ENCODE data around the gene PDE4D. TPM values are rescaled to one million over a fixed set of nuclear protein-coding genes. Genes with fewer than 3 reads are reported as not detected.

Gene PDE4D
- total RNA-seq, 1 experiment from 2014 or later, result 3.6 TPM

- no peak for DNase-seq
- Histone ChIP-seq H3K4me1 (ENCODE audit: insufficient read depth, low read length) (no peaks in the 10 kb centered on the region), H3F3A (ENCODE audit: low read length, unreplicated experiment) (no peaks in the 10 kb centered on the region), H3K4me3 (ENCODE audit: low read length) (no peak overlapping the region), H3K79me2 (ENCODE audit: low read length) (no peaks in the 10 kb centered on the region), H2AFZ (ENCODE audit: low read length) (no peak overlapping the region), H3K4me2 (ENCODE audit: low read length) (no peak overlapping the region), H4K20me1 (ENCODE audit: low read length) (no peaks in the 10 kb centered on the region), H3K9me3 (ENCODE audit: low read length) (no peaks in the 10 kb centered on the region), H3K9ac (ENCODE audit: low read length) (no peak overlapping the region), H3K9me2 (replicated peaks; ENCODE audit: low read length) (no peaks in the 10 kb centered on the region), H3K27me3 (ENCODE audit: low read length) (no peaks in the 10 kb centered on the region), H3K27ac (ENCODE audit: low read length) (no peak overlapping the region), H3K36me3 (ENCODE audit: low read depth, low read length) (no peaks in the 10 kb centered on the region)
- ATAC-seq, result no peak
- CTCF ChIA-PET, result no interaction called here
- BruUV-seq (replicated peaks), result no TSS peak
- TF ChIP-seq EZH2 (IDR thresholded peaks at IDR 0.05; ENCODE audit: low read length, unreplicated experiment), result no peak
- TF ChIP-seq CTCF (conservative IDR thresholded peaks at IDR 0.05; ENCODE audit: low read depth, low read length), result no peak
- TF ChIP-seq EZH2phosphoT487 (IDR thresholded peaks at IDR 0.05; ENCODE audit: borderline replicate concordance, low read length), result no peak
- POLR2A ChIA-PET (ENCODE audit: unreplicated experiment), result no interaction called here
- intact Hi-C loops (cut with micrococcal nuclease), result no loop called here
Measured at GRCh38 chr5:59487772-59488729, 405.5 kb downstream of the PDE4D start.

- intact Hi-C loops (cut with micrococcal nuclease), result no loop called here
- no peak overlapping the region for H3K9ac ChIP-seq (ENCODE audit: low read length)
- POLR2A ChIA-PET (ENCODE audit: unreplicated experiment), result no interaction called here
Measured at GRCh38 chr5:59487068-59487686, 406.3 kb downstream of the PDE4D start.

More at GRCh38 chr5:59487068-59487686, 406.3 kb downstream of the PDE4D start:
- CTCF ChIA-PET, result no interaction called here
- no peaks in the 10 kb centered on the region for H3F3A ChIP-seq (ENCODE audit: low read length, unreplicated experiment)
- no peaks in the 10 kb centered on the region for H3K4me1 ChIP-seq (ENCODE audit: insufficient read depth, low read length)
- no peak overlapping the region for H3K27ac ChIP-seq (ENCODE audit: low read length)
- no peak for ATAC-seq
- H2AFZ ChIP-seq (ENCODE audit: low read length), result no peak overlapping the region
- no peak overlapping the region for H3K4me3 ChIP-seq (ENCODE audit: low read length)
- H3K27me3 ChIP-seq (ENCODE audit: low read length), result no peaks in the 10 kb centered on the region
- H3K9me3 ChIP-seq (ENCODE audit: low read length), result no peaks in the 10 kb centered on the region
- no peak overlapping the region for H3K4me2 ChIP-seq (ENCODE audit: low read length)
- DNase-seq, result no peak
- no peaks in the 10 kb centered on the region for H3K36me3 ChIP-seq (ENCODE audit: low read depth, low read length)
- H3K9me2 ChIP-seq (replicated peaks; ENCODE audit: low read length), result no peaks in the 10 kb centered on the region
- no peaks in the 10 kb centered on the region for H4K20me1 ChIP-seq (ENCODE audit: low read length)
- H3K79me2 ChIP-seq (ENCODE audit: low read length), result no peaks in the 10 kb centered on the region
- BruUV-seq (replicated peaks), result no TSS peak
- TF ChIP-seq EZH2 (IDR thresholded peaks at IDR 0.05; ENCODE audit: low read length, unreplicated experiment) (no peak), CTCF (conservative IDR thresholded peaks at IDR 0.05; ENCODE audit: low read depth, low read length) (no peak), EZH2phosphoT487 (IDR thresholded peaks at IDR 0.05; ENCODE audit: borderline replicate concordance, low read length) (no peak)
